Measurements from ENCODE around the gene DHRS7. TPM values are rescaled to one million over a fixed set of nuclear protein-coding genes. Genes with fewer than 3 reads are reported as not detected.

Gene DHRS7
- total and polyA plus RNA-seq, 9 of the 15 experiments (the other 6 are each of a cell fraction or from before 2014, with no cell fraction given): 10.2 to 20.1 (median 15.7) TPM

DNA sequence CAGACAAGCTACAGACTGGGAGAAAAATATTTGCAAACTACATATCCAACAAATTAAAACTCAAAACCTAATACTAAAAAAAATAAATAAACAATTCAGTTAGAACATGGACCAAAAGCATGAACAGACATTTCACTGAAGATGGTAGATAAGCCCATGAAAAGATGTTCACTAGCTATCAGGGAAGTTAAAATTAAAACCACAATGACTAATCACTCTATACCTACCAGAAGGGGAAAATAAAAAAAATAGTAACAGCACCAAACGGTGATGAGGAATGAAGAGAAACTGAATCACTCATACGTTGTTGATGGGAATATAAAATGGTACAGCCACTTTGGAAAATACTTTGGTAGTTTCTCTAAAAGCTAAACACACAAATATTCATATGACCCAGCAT is 31.1 kb upstream of the DHRS7 start:
- ChIA-PET POLR2A (interaction anchor here (1.2 kb wide), 1 partner anchor 114 kb away, joined by 3 read pairs; no protein-coding TSS in a partner anchor), CTCF (ENCODE audit: low intra/inter-chr PET ratio) (no interaction called here)
- TF ChIP-seq JUND (IDR thresholded peaks at IDR 0.05; ENCODE audit: borderline replicate concordance, low read depth, low read length) (no peak), JUND (tag; IDR thresholded peaks at IDR 0.05; ENCODE audit: borderline replicate concordance, low read depth, low read length) (0 out of 3 replicates have a peak, but pooled peaks have one; percentile 45), RCOR1 (IDR thresholded peaks at IDR 0.05; ENCODE audit: borderline replicate concordance in 1 of 2, low read depth in 2 of 2, low read length in 2 of 2) (peak in 1 of 2 experiments; percentile 48; a peak in 1 of 4 replicates), CBFA2T3 (IDR thresholded peaks at IDR 0.05) (peak; percentile 38; the same call in 1 of the 2 replicates), ESRRA (IDR thresholded peaks at IDR 0.05; ENCODE audit: borderline replicate concordance, low read depth) (peak; percentile 47; the same call in 1 of the 2 replicates), TEAD4 (IDR thresholded peaks at IDR 0.05; ENCODE audit: low read length) (0 out of 2 replicates have a peak, but pooled peaks have one; percentile 14), TEAD4 (CRISPR knock-in tag; IDR thresholded peaks at IDR 0.05; ENCODE audit: borderline replicate concordance) (no peak), ZNF384 (IDR thresholded peaks at IDR 0.05; ENCODE audit: low read depth, low read length) (peak; percentile 57), ZNF316 (IDR thresholded peaks at IDR 0.05) (peak; percentile 56; the same call in 1 of the 2 replicates), SMARCC2 (IDR thresholded peaks at IDR 0.05; ENCODE audit: low read depth) (0 out of 2 replicates have a peak, but pooled peaks have one; percentile 32), MAFG (tag; conservative IDR thresholded peaks at IDR 0.05) (peak; percentile 86), FOXM1 (IDR thresholded peaks at IDR 0.05; ENCODE audit: low read depth) (0 out of 2 replicates have a peak, but pooled peaks have one; percentile 10), FOXM1 (CRISPR knock-in tag; IDR thresholded peaks at IDR 0.05; ENCODE audit: low read depth) (no peak), FOSL1 (tag; conservative IDR thresholded peaks at IDR 0.05) (peak; percentile 51), ZNF274 (IDR thresholded peaks at IDR 0.05; ENCODE audit: borderline replicate concordance, low read depth, low read length) (no peak), EP300 (IDR thresholded peaks at IDR 0.05; ENCODE audit: low read length) (peak; percentile 16; the same call in 1 of the 2 replicates), ZBTB17 (CRISPR knock-in tag; IDR thresholded peaks at IDR 0.05) (no peak), CBFA2T2 (conservative IDR thresholded peaks at IDR 0.05) (0 out of 2 replicates have a peak, but pooled peaks have one; percentile 10), PML (IDR thresholded peaks at IDR 0.05; ENCODE audit: low read length) (no peak)
- TF ChIP-seq, protein P1, sequence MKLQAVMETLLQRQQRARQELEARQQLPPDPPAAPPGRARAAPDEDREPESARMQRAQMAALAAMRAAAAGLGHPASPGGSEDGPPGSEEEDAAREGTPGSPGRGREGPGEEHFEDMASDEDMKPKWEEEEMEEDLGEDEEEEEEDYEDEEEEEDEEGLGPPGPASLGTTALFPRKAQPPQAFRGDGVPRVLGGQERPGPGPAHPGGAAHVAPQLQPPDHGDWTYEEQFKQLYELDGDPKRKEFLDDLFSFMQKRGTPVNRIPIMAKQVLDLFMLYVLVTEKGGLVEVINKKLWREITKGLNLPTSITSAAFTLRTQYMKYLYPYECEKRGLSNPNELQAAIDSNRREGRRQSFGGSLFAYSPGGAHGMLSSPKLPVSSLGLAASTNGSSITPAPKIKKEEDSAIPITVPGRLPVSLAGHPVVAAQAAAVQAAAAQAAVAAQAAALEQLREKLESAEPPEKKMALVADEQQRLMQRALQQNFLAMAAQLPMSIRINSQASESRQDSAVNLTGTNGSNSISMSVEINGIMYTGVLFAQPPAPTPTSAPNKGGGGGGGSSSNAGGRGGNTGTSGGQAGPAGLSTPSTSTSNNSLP (IDR thresholded peaks at IDR 0.05; ENCODE audit: borderline replicate concordance, low read depth, low read length): 0 out of 2 replicates have a peak, but pooled peaks have one; percentile 28
- TF ChIP-seq, protein P2, sequence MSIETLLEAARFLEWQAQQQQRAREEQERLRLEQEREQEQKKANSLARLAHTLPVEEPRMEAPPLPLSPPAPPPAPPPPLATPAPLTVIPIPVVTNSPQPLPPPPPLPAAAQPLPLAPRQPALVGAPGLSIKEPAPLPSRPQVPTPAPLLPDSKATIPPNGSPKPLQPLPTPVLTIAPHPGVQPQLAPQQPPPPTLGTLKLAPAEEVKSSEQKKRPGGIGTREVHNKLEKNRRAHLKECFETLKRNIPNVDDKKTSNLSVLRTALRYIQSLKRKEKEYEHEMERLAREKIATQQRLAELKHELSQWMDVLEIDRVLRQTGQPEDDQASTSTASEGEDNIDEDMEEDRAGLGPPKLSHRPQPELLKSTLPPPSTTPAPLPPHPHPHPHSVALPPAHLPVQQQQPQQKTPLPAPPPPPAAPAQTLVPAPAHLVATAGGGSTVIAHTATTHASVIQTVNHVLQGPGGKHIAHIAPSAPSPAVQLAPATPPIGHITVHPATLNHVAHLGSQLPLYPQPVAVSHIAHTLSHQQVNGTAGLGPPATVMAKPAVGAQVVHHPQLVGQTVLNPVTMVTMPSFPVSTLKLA (conservative IDR thresholded peaks at IDR 0.05): 0 out of 4 replicates have a peak, but pooled peaks of 1 of the 2 experiments have one; percentile 16

More for the DNA sequence above, 31.1 kb upstream of the DHRS7 start:
- Histone ChIP-seq H3K79me2 (ENCODE audit: control insufficient read depth, insufficient read depth, low read length) (no peaks in the 10 kb centered on the region), H4K20me1 (replicated peaks; ENCODE audit: control insufficient read depth, insufficient read depth, low read length) (no peaks in the 10 kb centered on the region), H3K9ac (ENCODE audit: insufficient read depth in 1 of 2, low read depth in 2 of 2, low read length in 2 of 2) (no peak overlapping the region), H2AFZ (ENCODE audit: low read depth, low read length) (no peak overlapping the region), H3K4me2 (ENCODE audit: insufficient read depth, low read length) (no peak overlapping the region), H3K36me3 (ENCODE audit: control insufficient read depth, insufficient read depth, low read length) (no peaks in the 10 kb centered on the region), H3K4me1 (replicated peaks in 1 of 2; ENCODE audit: control insufficient read depth in 2 of 2, insufficient read depth in 2 of 2, low read length in 2 of 2) (peaks cover 0 to 3% of the 10 kb centered on the region in 2 experiments; a peak in 2 of 5 replicates), H3K27me3 (ENCODE audit: control insufficient read depth in 2 of 2, insufficient read depth in 2 of 2, low read length in 2 of 2) (no peaks in the 10 kb centered on the region), H3K4me3 (no peak overlapping the region), H3K9me3 (replicated peaks; ENCODE audit: control insufficient read depth, insufficient read depth, low read depth, low read length) (peaks cover 3% of the 10 kb centered on the region; the same call in 1 of the 2 replicates), H3K27ac (ENCODE audit: extremely low read depth, low read depth, low read length) (no peak overlapping the region), H3K9me1 (ENCODE audit: control insufficient read depth, insufficient read depth, low read length) (no peaks in the 10 kb centered on the region)
- DNase-seq (ENCODE audit: extremely low read depth in 1 of 4, low spot score in 3 of 4): no peak
- no peak for ATAC-seq
- in situ Hi-C loops (cut with MboI) (no loop called here), intact Hi-C loops (cut with micrococcal nuclease) (loop anchor here (5.0 kb wide), 1 partner anchor 291 kb away; the partner anchor contains the start of gene C14orf39)
- no peak for FAIRE-seq
- no TSS peak for BruUV-seq (replicated peaks)
- 0% methylated on average over 2 of the region's 2 CpGs for WGBS (ENCODE audit: insufficient coverage, low coverage, missing lambda C conversion rate)
